PFSK-1 (cell line): ENCODE data around the gene TTC28.

ENCODE experiments used
- POLR2AphosphoS5 ChIP-seq: IDR thresholded peaks from 2 replicates; pipeline ENCODE4 v1.6.1; 2012; ENCODE audit warnings: low read depth, mild to moderate bottlenecking, control low read depth, low read length, moderate library complexity
- TAF1 ChIP-seq: IDR thresholded peaks from 2 replicates; pipeline ENCODE4 v1.6.1; 2012; ENCODE audit warnings: low read length, control low read depth, borderline replicate concordance; ENCODE audit not compliant: insufficient read depth

GRCh38 chr22:28444659-28445058 lies 235.0 kb downstream of the TTC28 start:
- TF ChIP-seq POLR2AphosphoS5 = no peak
- no peak for TF ChIP-seq TAF1
